A673 (cell line): ENCODE data around the gene FOXO1. TPM values are rescaled to one million over a fixed set of nuclear protein-coding genes. Genes with fewer than 3 reads are reported as not detected.

Experiments used
- BruUV-seq: library from RNA; stranded (reverse); fragments of 400-500 nt; replicated peaks from 2 replicates; lab custom pipeline; 2021; lab: Mats Ljungman, UMichigan
- CTCF ChIA-PET: fragments of 300-600 bp; sonication (Branson Sonifier 250); formaldehyde crosslinking; loops from one replicate; lab custom pipeline; 2022; ENCODE audit warnings: antibody characterized with exemption; lab: Charles Lee
- POLR2A ChIA-PET: fragments of 300-600 bp; sonication (Branson Sonifier 250); formaldehyde crosslinking; loops from one replicate; lab custom pipeline; 2022; ENCODE audit warnings: antibody characterized with exemption; ENCODE audit not compliant: low non-redundant PET; lab: Charles Lee
- DNase-seq: peaks from one replicate; pipeline ENCODE4 v3.0.0-alpha.2; 2015; ENCODE audit warnings: low spot score
- H3K27ac ChIP-seq: fragments of 200-600 bp; sonication (generic); 2 replicates; pipeline ENCODE4 v1.5.1; 2016; ENCODE audit warnings: mixed run types, low read depth, mild to moderate bottlenecking, mixed read lengths, antibody characterized with exemption, low read length; ENCODE audit not compliant: poor library complexity, severe bottlenecking
- H3K27me3 ChIP-seq: fragments of 200-600 bp; sonication (generic); replicated peaks from 2 replicates; pipeline ENCODE4 v1.6.1; 2017; ENCODE audit warnings: mixed run types, low read depth, mild to moderate bottlenecking, mixed read lengths, antibody characterized with exemption, low read length; ENCODE audit not compliant: insufficient read depth, poor library complexity
- H3K36me3 ChIP-seq: fragments of 200-600 bp; sonication (generic); 2 replicates; pipeline ENCODE4 v1.6.1; 2016; ENCODE audit warnings: mixed run types, mild to moderate bottlenecking, mixed read lengths, antibody characterized with exemption, low read length; ENCODE audit not compliant: insufficient read depth, poor library complexity, severe bottlenecking
- H3K4me1 ChIP-seq: fragments of 200-600 bp; sonication (generic); 2 replicates; pipeline ENCODE4 v1.6.1; 2017; ENCODE audit warnings: mixed run types, mild to moderate bottlenecking, mixed read lengths, antibody characterized with exemption, low read length; ENCODE audit not compliant: insufficient read depth, poor library complexity, severe bottlenecking
- H3K4me3 ChIP-seq: fragments of 200-600 bp; sonication (generic); 2 replicates; pipeline ENCODE4 v1.5.1; 2016; ENCODE audit warnings: low read depth, mixed run types, mild to moderate bottlenecking, mixed read lengths, low read length; ENCODE audit not compliant: poor library complexity, severe bottlenecking
- H3K9me3 ChIP-seq: fragments of 200-600 bp; sonication (generic); 2 replicates; pipeline ENCODE4 v1.6.1; 2016; ENCODE audit warnings: mixed run types, low read depth, mild to moderate bottlenecking, mixed read lengths, antibody characterized with exemption, low read length; ENCODE audit not compliant: poor library complexity, severe bottlenecking
- CTCF ChIP-seq: fragments of 300-800, 200-600 bp; sonication (generic); conservative IDR thresholded peaks from 2 replicates; pipeline ENCODE4 v1.5.1; 2017; ENCODE audit warnings: low read depth, mild to moderate bottlenecking, antibody characterized with exemption, low read length, moderate library complexity, mixed read lengths
- EZH2 ChIP-seq: fragments of 200-600 bp; sonication (generic); IDR thresholded peaks from 2 replicates; pipeline ENCODE4 v1.6.1; 2017; ENCODE audit warnings: borderline replicate concordance, low read depth, mild to moderate bottlenecking, mixed read lengths, antibody characterized with exemption, low read length; ENCODE audit not compliant: poor library complexity, severe bottlenecking
- intact Hi-C: fragments of 100-400 bp; cut with micrococcal nuclease; formaldehyde crosslinking; loops from one replicate; pipeline ENCODE4 v1.10.0; 2022; ENCODE audit not compliant: unreplicated experiment
- total RNA-seq: library from RNA; stranded (reverse); gene quantifications from 2 replicates; pipeline ENCODE4 v1.2.3, GENCODE V29; 2021

Gene FOXO1
- total RNA-seq, 1 experiment from 2014 or later = 2.9 TPM

GRCh38 chr13:40613192-40613818 is 53.1 kb downstream of the FOXO1 start:
- no peak for DNase-seq
- no peak overlapping the region for H3K27ac ChIP-seq
- BruUV-seq = no TSS peak
- ChIA-PET CTCF (no interaction called here), POLR2A (no interaction called here)
- H3K36me3 ChIP-seq = no peaks in the 10 kb centered on the region
- H3K4me1 ChIP-seq = no peaks in the 10 kb centered on the region
- TF ChIP-seq CTCF = no peak
- no peak for TF ChIP-seq EZH2
- intact Hi-C loops = no loop called here
- H3K27me3 ChIP-seq = no peaks in the 10 kb centered on the region
- no peaks in the 10 kb centered on the region for H3K9me3 ChIP-seq
- no peak overlapping the region for H3K4me3 ChIP-seq

GRCh38 chr13:40612041-40612440 is 54.4 kb downstream of the FOXO1 start:
- BruUV-seq = no TSS peak
- Histone ChIP-seq H3K4me1 (no peaks in the 10 kb centered on the region), H3K9me3 (no peaks in the 10 kb centered on the region), H3K36me3 (no peaks in the 10 kb centered on the region), H3K27me3 (no peaks in the 10 kb centered on the region), H3K4me3 (no peak overlapping the region), H3K27ac (no peak overlapping the region)
- ChIA-PET POLR2A (no interaction called here), CTCF (no interaction called here)
- TF ChIP-seq EZH2 = no peak
- TF ChIP-seq CTCF = no peak
- no peak for DNase-seq
- intact Hi-C loops = no loop called here

GRCh38 chr13:40611635-40612034 is 54.8 kb downstream of the FOXO1 start:
- CTCF ChIA-PET = no interaction called here
- Histone ChIP-seq H3K36me3 (no peaks in the 10 kb centered on the region), H3K27ac (no peak overlapping the region), H3K27me3 (no peaks in the 10 kb centered on the region), H3K9me3 (no peaks in the 10 kb centered on the region), H3K4me3 (no peak overlapping the region), H3K4me1 (no peaks in the 10 kb centered on the region)
- POLR2A ChIA-PET = no interaction called here
- DNase-seq = no peak
- no TSS peak for BruUV-seq
- intact Hi-C loops = no loop called here
- TF ChIP-seq EZH2 (no peak), CTCF (no peak)
